ENCODE data around the gene ATXN1.

Gene ATXN1

DNA sequence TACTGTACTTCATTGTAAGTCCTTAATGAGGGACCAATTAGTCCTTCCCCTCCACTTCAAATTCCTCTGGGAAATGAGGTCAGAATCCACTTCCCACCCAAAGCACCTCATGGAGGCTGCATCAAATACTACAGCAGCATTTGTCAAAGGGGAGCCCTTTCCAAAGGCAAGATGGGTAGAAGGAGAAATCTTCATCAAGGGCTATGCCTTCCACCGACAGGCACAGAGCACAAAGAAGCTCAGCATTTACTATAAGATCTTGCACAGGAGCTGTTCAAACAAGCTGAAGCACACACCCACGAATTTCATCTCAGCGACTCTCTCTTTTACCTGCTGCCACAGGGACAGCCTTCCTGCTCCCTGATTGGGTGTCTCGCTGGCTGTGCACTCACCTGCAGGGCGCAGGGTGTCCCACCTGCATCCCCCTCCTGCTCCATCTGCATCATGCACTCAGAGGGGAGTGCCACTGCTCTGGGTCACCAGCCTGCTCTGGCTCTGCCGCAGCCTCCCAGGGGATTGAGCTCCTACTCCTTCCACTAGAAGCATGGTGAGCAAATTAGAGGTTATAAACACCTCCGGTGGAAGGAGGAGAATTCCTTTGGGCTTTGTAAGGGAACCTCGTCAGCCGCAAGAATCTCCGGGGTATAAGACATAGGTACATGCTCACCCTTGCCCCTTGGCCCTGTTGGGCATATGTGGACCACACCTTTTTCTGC is 164.5 kb downstream of the ATXN1 start:
- no peak for DNase-seq

- no peak for DNase-seq
Observed at GRCh38 chr6:16595514-16596120, 165.6 kb downstream of the ATXN1 start.

DNA sequence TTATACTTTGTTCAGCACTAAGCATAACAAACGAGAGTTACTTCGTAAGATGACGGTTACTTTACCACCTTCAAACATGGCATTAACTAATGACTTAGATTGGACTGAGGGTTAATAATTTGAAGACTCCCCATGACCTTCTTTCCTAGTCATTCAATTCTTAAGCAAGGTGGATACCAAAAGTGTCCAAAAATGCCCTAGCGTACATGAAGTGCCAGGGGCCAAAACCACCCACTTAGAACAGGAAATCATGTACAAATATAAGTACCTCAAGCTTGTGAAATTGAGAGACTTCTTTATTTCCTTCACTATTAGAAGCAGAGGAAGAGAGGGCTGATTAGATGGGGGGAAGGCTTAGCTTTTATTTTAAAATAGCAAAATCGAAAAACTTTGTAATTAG is 166.4 kb downstream of the ATXN1 start:
- DNase-seq, result no peak

DNA sequence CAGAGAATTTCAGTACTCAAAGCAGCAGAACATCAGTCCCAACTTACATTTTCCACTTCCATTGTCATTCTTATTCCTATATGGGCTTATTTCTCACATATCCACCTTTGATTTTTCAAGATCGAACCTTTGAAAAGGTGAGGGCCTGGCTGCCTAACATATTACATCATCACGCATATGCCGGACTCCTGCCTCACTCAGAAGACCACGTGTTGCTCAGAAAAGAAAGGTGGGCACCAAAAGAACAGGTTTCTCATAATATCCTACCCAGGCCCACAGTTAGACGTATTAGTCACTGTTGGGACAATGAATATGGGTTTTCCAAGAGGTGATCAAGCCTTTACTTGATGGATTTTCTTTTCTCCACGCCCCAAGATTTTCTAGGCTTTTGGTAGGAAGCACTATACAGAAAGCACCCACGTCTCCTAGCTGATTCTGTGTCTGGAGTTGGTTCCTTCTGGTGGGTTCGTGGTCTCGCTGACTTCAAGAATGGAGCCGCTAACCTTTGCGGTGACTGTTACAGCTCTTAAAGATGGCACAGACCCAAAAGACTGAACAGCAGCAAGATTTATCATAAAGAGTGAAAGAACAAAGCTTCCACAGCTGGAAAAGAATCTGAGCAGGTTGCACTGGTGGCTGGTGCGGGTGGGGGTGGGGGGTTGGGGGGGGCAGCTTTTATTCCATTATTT is 168.9 kb downstream of the ATXN1 start:
- no peak for DNase-seq

GRCh38 chr6:16591396-16592222 is 169.7 kb downstream of the ATXN1 start:
- no peak for DNase-seq

- DNase-seq, result no peak
Observed at GRCh38 chr6:16585805-16586204, 175.5 kb downstream of the ATXN1 start.

DNA sequence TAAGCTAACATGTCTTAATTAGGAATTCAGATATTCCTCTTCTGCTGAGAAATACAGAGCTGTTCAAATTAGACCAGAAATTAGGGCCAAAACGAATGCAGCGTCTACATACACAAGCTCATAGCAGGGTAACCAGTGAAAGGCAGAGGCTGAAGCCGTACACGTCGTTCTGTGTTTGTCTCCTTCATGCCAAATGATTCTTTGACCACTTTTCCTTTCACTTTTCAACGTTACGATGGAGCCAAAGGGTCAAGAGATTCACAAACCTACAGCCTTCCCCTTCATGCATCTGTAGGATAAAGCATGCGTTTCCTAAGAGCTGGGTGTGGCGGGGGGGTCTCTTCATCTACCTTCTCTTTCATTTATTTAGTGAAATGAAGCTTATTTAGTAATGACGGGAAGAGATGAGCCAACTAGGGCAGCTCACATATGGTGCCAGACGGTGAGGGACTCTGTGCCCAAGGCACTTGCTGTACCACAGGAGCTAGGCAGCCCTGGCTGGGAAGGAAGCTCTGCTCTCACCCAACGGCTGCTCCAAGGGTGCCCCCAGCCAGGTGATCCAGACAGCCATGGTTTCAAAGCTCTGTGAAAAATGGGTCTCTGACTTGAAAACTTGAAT is 178.0 kb downstream of the ATXN1 start:
- DNase-seq, result no peak

GRCh38 chr6:16582446-16583143 is 178.7 kb downstream of the ATXN1 start:
- DNase-seq, result no peak

DNA sequence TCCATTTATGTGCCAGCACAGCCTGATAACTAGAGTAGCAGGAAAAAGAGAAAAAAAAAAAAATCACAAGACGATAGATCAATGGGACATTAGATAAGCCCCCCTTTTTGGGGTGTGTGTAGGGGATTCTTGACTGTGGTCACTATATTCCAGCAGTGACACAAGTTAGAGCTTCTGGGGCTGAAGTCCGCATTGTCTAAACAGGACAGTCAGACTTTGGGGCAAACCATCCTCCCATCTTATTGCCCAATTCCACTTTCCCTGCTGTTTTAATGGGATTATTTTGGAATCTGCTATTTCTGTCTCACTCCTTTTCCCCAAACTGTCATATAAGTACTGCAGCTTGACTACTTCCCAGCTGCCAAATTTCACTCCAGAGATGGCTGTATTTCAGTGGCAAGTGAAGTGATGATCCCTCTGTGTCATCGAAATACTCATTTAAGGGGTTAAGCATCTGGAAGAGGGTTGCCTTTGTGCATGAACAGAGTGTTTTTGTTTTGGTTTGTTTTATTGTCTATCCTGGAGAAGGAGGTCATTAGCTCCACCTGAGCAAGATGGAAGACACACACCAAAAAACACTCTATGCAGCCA is 182.5 kb downstream of the ATXN1 start:
- no peak for DNase-seq

- DNase-seq, result no peak
Observed at GRCh38 chr6:16576451-16577368, 184.6 kb downstream of the ATXN1 start.

GRCh38 chr6:16575655-16576054 is 185.6 kb downstream of the ATXN1 start:
- DNase-seq, result no peak

DNA sequence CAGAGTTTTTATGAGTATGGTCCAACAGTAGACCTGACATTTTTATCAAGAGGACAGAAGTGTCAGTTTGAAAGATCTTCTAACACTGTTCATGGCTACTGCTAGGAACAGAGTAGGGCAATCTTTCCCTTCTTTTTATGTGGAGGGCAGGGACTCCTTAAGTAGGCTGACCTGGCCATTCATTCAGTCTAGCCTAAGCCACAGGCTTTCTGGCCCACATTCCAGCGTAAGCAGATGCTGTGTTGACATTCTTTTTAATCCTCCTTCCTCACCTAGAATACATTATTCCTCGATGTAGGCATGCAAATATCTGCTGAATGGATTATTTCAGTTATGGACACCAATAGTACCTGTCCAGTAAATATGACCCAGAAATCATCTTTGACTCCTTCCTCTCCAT is 188.3 kb downstream of the ATXN1 start:
- DNase-seq, result no peak

GRCh38 chr6:16572317-16572716 is 188.9 kb downstream of the ATXN1 start:
- no peak for DNase-seq

GRCh38 chr6:16570946-16571345 is 190.3 kb downstream of the ATXN1 start:
- DNase-seq, result no peak

- no peak for DNase-seq
Observed at GRCh38 chr6:16570221-16570553, 191.1 kb downstream of the ATXN1 start.

DNA sequence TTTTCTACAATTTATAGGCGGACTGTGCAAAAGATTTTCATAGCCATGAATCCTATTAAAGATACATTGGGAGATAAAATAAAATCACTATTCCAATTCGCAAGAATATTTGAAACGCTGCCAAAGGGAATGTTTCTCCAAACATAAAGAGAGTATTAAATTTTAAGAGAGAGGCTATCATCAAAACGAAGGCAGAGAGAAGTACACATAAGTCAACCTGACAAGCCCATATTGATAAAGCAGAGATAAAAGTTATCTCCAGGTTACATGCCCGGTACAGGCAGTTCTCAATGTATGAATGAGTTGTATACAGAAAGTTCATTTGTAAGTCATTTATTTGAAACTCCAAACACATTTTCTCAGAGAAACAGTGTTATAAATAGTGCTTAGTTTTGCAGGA is 193.1 kb downstream of the ATXN1 start:
- no peak for DNase-seq

DNA sequence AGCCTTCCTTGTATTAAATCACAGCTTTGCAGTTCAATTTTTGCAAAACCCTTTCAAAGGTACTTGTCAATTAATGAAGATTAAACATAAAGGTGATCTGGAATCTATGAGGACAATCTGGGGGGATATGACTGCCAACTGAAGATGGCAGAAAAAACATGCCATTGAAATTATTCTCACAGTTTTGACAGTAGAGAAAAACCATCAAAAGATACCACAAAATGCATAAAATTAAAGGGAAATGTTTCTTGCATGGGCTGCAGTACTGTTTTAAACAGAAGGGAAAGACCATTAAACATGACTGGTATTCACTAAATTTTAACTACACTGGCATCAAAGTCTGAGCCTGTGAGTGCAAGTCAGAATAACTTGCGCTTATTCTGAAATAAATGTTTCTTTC is 194.2 kb downstream of the ATXN1 start:
- DNase-seq, result no peak

- no peak for DNase-seq
Observed at GRCh38 chr6:16564436-16564835, 196.8 kb downstream of the ATXN1 start.

- DNase-seq, result no peak
Observed at GRCh38 chr6:16563628-16564240, 197.5 kb downstream of the ATXN1 start.

DNA sequence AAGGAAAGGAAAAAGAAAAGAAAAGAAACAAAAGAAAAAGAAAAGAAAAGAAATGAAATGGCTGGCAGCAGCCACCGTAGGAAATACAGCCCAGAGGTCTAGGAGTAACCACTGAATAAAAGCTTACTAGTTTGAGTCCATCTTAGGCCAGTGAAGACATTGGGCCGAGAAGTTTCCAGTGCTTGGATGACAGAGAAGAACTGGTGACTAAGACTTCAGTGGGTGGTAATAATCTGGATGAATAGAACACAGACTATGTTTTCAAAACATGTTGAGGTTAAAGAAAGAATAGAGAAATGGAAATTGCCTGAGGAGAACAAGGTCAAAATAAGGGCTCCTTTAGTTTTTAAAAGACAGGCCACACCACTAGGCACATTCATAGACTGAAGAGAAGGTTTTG is 198.8 kb downstream of the ATXN1 start:
- DNase-seq, result no peak

All from NCI-H2081 treated with DMSO at 0.1 percent for 48 hours (cell line).